MM.1S (cell line): Measurements from ENCODE around the gene TMEM38B.
"Not testable (repeated sequence)": the region's sequence is repeated elsewhere in the genome, so short reads cannot be mapped to it uniquely, and the experiment has no call there.

Source experiments
- DNase-seq: peaks from one replicate; pipeline ENCODE4 v3.0.0-alpha.2; 2015
- H2AFZ ChIP-seq: fragments of 300-600 bp; sonication (generic); 2 replicates; pipeline ENCODE4 v1.6.0; 2016; ENCODE audit warnings: antibody characterized with exemption, low read length
- H3F3A ChIP-seq: fragments of 300-600 bp; sonication (generic); 2 replicates; pipeline ENCODE4 v1.6.1; 2016; ENCODE audit warnings: mild to moderate bottlenecking, antibody characterized with exemption, low read length, moderate library complexity, mixed read lengths; ENCODE audit not compliant: insufficient read depth
- H3K27ac ChIP-seq: fragments of 300-600 bp; sonication (generic); 2 replicates; pipeline ENCODE4 v1.5.1; 2016; ENCODE audit warnings: mild to moderate bottlenecking, low read length
- H3K27me3 ChIP-seq: fragments of 300-600 bp; sonication (generic); replicated peaks from 2 replicates; pipeline ENCODE4 v1.6.0; 2016; ENCODE audit warnings: low read length; ENCODE audit not compliant: insufficient read depth
- H3K36me3 ChIP-seq: fragments of 300-600 bp; sonication (generic); replicated peaks from 2 replicates; pipeline ENCODE4 v1.6.1; 2016; ENCODE audit warnings: mild to moderate bottlenecking, low read length, mixed read lengths; ENCODE audit not compliant: insufficient read depth
- H3K4me1 ChIP-seq: fragments of 300-600 bp; sonication (generic); 2 replicates; pipeline ENCODE4 v1.6.1; 2016; ENCODE audit warnings: low read length, mixed read lengths
- H3K4me2 ChIP-seq: fragments of 300-600 bp; sonication (generic); 2 replicates; pipeline ENCODE4 v1.6.0; 2016; ENCODE audit warnings: low read depth, low read length
- H3K4me3 ChIP-seq: fragments of 300-600 bp; sonication (generic); 2 replicates; pipeline ENCODE4 v1.5.1; 2016; ENCODE audit warnings: low read length, mixed read lengths
- H3K79me2 ChIP-seq: fragments of 300-600 bp; sonication (generic); 2 replicates; pipeline ENCODE4 v1.6.1; 2016; ENCODE audit warnings: mixed run types, low read length, mixed read lengths
- H3K9ac ChIP-seq: fragments of 300-600 bp; sonication (generic); 2 replicates; pipeline ENCODE4 v1.6.1; 2016; ENCODE audit warnings: low read length, mixed read lengths
- H3K9me2 ChIP-seq: fragments of 300-600 bp; sonication (generic); replicated peaks from 2 replicates; pipeline ENCODE4 v1.6.1; 2016; ENCODE audit warnings: mild to moderate bottlenecking, low read length, mixed read lengths; ENCODE audit not compliant: insufficient read depth
- H3K9me3 ChIP-seq: fragments of 300-600 bp; sonication (generic); replicated peaks from 2 replicates; pipeline ENCODE4 v1.6.1; 2016; ENCODE audit warnings: mild to moderate bottlenecking, low read length, mixed read lengths; ENCODE audit not compliant: insufficient read depth
- H4K20me1 ChIP-seq: fragments of 300-600 bp; sonication (generic); 2 replicates; pipeline ENCODE4 v1.6.1; 2016; ENCODE audit warnings: mild to moderate bottlenecking, low read length, moderate library complexity, mixed read lengths; ENCODE audit not compliant: insufficient read depth
- CTCF ChIP-seq: fragments of 300-600 bp; sonication (generic); IDR thresholded peaks from 2 replicates; pipeline ENCODE4 v1.5.1; 2016; ENCODE audit warnings: antibody characterized with exemption, low read length, mixed read lengths
- EZH2 ChIP-seq: fragments of 300-600 bp; sonication (generic); optimal IDR thresholded peaks from 2 replicates; pipeline ENCODE3; 2017; ENCODE audit warnings: low read depth, mild to moderate bottlenecking, antibody characterized with exemption, low read length, mixed read lengths
- EZH2phosphoT487 ChIP-seq: fragments of 300-600 bp; sonication (generic); IDR thresholded peaks from 2 replicates; pipeline ENCODE4 v1.6.1; 2018; ENCODE audit warnings: antibody characterized with exemption, low read length

Gene TMEM38B

GRCh38 chr9:105786796-105787195 lies 92.5 kb downstream of the TMEM38B start:
- H3K4me1 ChIP-seq, H3K9ac ChIP-seq, H3F3A ChIP-seq, H3K4me2 ChIP-seq, H3K9me2 ChIP-seq, H3K9me3 ChIP-seq, H3K27ac ChIP-seq, DNase-seq, H3K4me3 ChIP-seq, H3K27me3 ChIP-seq, H2AFZ ChIP-seq, H3K79me2 ChIP-seq, H3K36me3 ChIP-seq, H4K20me1 ChIP-seq: not testable (repeated sequence)

DNA sequence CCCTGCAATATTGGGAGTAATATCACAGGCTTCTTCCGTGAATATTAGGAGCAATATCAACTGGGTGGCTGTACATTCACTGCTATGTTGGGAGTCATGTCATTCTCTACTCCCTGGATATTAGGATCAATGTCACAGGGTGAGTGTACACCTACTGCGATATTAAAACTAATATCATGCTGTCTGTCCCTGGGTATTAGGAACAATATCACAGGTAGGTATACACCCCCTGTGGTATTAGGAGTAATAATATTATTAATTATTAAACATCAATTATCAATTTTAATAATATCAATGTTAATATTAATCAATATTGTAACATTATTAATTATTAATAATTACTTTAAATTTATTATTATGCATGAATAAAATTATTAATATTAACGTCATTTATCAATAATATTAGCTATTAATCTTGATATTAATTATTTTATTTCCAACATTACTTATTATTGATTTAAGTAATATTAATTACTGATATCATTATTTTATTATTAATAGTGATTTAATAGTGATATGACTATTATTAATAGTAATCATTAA lies 121.9 kb downstream of the TMEM38B start:
- DNase-seq: no peak
- Histone ChIP-seq H3K9me3 (no peaks in the 10 kb centered on the region), H4K20me1 (no peaks in the 10 kb centered on the region), H3K27ac (no peak overlapping the region), H3K27me3 (no peaks in the 10 kb centered on the region), H3K4me2 (no peak overlapping the region), H3K79me2 (no peaks in the 10 kb centered on the region), H3K36me3 (no peaks in the 10 kb centered on the region), H3K9me2 (no peaks in the 10 kb centered on the region), H3K9ac (no peak overlapping the region), H2AFZ (no peak overlapping the region), H3K4me3 (no peak overlapping the region), H3K4me1 (no peaks in the 10 kb centered on the region), H3F3A (no peaks in the 10 kb centered on the region)
- TF ChIP-seq EZH2phosphoT487 (no peak), EZH2 (no peak), CTCF (no peak)

- DNase-seq: no peak
- Histone ChIP-seq H3K9me3 (no peaks in the 10 kb centered on the region), H3K9me2 (no peaks in the 10 kb centered on the region), H2AFZ (no peak overlapping the region), H3K27me3 (no peaks in the 10 kb centered on the region), H3K4me2 (no peak overlapping the region), H3F3A (no peaks in the 10 kb centered on the region), H3K4me1 (no peaks in the 10 kb centered on the region), H3K36me3 (no peaks in the 10 kb centered on the region), H3K79me2 (no peaks in the 10 kb centered on the region), H3K27ac (no peak overlapping the region), H3K4me3 (no peak overlapping the region), H3K9ac (no peak overlapping the region), H4K20me1 (no peaks in the 10 kb centered on the region)
- no peak for TF ChIP-seq EZH2phosphoT487
- no peak for TF ChIP-seq EZH2
- TF ChIP-seq CTCF: no peak
Observed at GRCh38 chr9:105816981-105817380, 122.6 kb downstream of the TMEM38B start.

- TF ChIP-seq CTCF (no peak), EZH2 (no peak), EZH2phosphoT487 (no peak)
- H4K20me1 ChIP-seq: no peaks in the 10 kb centered on the region
- no peaks in the 10 kb centered on the region for H3K27me3 ChIP-seq
- H3K4me1 ChIP-seq: no peaks in the 10 kb centered on the region
- H3K36me3 ChIP-seq: no peaks in the 10 kb centered on the region
- no peak overlapping the region for H3K9ac ChIP-seq
- no peak overlapping the region for H3K4me3 ChIP-seq
- no peak overlapping the region for H3K27ac ChIP-seq
- no peaks in the 10 kb centered on the region for H3F3A ChIP-seq
- no peaks in the 10 kb centered on the region for H3K79me2 ChIP-seq
- H2AFZ ChIP-seq: no peak overlapping the region
- no peak for DNase-seq
- no peaks in the 10 kb centered on the region for H3K9me2 ChIP-seq
- no peaks in the 10 kb centered on the region for H3K9me3 ChIP-seq
- H3K4me2 ChIP-seq: no peak overlapping the region
Observed at GRCh38 chr9:105818903-105819302, 124.6 kb downstream of the TMEM38B start.
